ENCODE results near the gene TNK2. TPM values are rescaled to one million over a fixed set of nuclear protein-coding genes. Genes with fewer than 3 reads are reported as not detected.

The TNK2 gene
- total and polyA plus RNA-seq, 2 of the 13 experiments (the other 11 are each of a cell fraction or from before 2014, with no cell fraction given) = 4.6 to 5.8 TPM

- Histone ChIP-seq H2AFZ (ENCODE audit: low read length) (no peak overlapping the region), H3K79me2 (ENCODE audit: insufficient read depth, low read length) (no peaks in the 10 kb centered on the region), H3K36me3 (replicated peaks in 1 of 2; ENCODE audit: control insufficient read depth in 1 of 2, insufficient read depth in 2 of 2, low read length in 2 of 2) (no peaks in the 10 kb centered on the region), H3K27ac (ENCODE audit: extremely low read length, insufficient read depth, low read length) (no peak overlapping the region), H3K9ac (ENCODE audit: insufficient read depth, low read depth, low read length) (no peak overlapping the region), H3K4me3 (replicated peaks in 1 of 3; ENCODE audit: insufficient read depth in 1 of 3, low read depth in 2 of 3, low read length in 3 of 3) (no peak overlapping the region), H3K4me2 (ENCODE audit: low read depth, low read length) (no peak overlapping the region), H3K27me3 (ENCODE audit: control insufficient read depth in 1 of 2, insufficient read depth in 2 of 2, low read length in 2 of 2) (peaks cover 2 to 26% of the 10 kb centered on the region in 2 experiments; a peak in 4 of 5 replicates), H3K4me1 (ENCODE audit: insufficient read depth, low read length) (peaks cover 24% of the 10 kb centered on the region), H4K20me1 (ENCODE audit: insufficient read depth, low read length) (no peaks in the 10 kb centered on the region), H3K9me3 (ENCODE audit: low read length) (no peaks in the 10 kb centered on the region)
- intact Hi-C loops (cut with micrococcal nuclease; ENCODE audit: unreplicated experiment) (no loop called here), in situ Hi-C loops (cut with HindIII; ENCODE audit: extremely low pct_ligation_motif_present, low pct_unique_long_range_greater_than_20kb) (loop anchor here (10.0 kb wide), 1 partner anchor 61 kb away; no protein-coding TSS in a partner anchor)
- no peak for DNase-seq (ENCODE audit: low spot score)
- BruUV-seq (replicated peaks) = no TSS peak
- no peak for ATAC-seq
- POLR2A ChIA-PET = no interaction called here
- FAIRE-seq = no peak
- TF ChIP-seq KDM4B (CRISPR knock-in tag; IDR thresholded peaks at IDR 0.05) (no peak), NFIB (CRISPR knock-in tag; IDR thresholded peaks at IDR 0.05; ENCODE audit: borderline replicate concordance) (no peak), ZFP41 (CRISPR knock-in tag; IDR thresholded peaks at IDR 0.05; ENCODE audit: borderline replicate concordance) (no peak), ZNF3 (CRISPR knock-in tag; IDR thresholded peaks at IDR 0.05) (no peak), ZSCAN9 (CRISPR knock-in tag; IDR thresholded peaks at IDR 0.05; ENCODE audit: borderline replicate concordance) (no peak), SALL1 (CRISPR knock-in tag; IDR thresholded peaks at IDR 0.05) (no peak), TCF12 (IDR thresholded peaks at IDR 0.05) (no peak), TCF12 (CRISPR knock-in tag; IDR thresholded peaks at IDR 0.05) (no peak), E2F5 (CRISPR knock-in tag; conservative IDR thresholded peaks at IDR 0.05) (no peak), SMAD9 (CRISPR knock-in tag; IDR thresholded peaks at IDR 0.05) (no peak), HMG20A (CRISPR knock-in tag; IDR thresholded peaks at IDR 0.05; ENCODE audit: borderline replicate concordance) (no peak)
- WGBS (ENCODE audit: low lambda C conversion rate) = 23% methylated on average over 6 of the region's 6 CpGs
- CTCF ChIA-PET (ENCODE audit: low intra/inter-chr PET ratio, low total read pairs) = interaction anchor here (3.3 kb wide), 1 partner anchor 53 kb away, joined by 24 read pairs; no protein-coding TSS in a partner anchor
These were observed 7.9 kb upstream of the TNK2 start for GRCh38 chr3:195916291-195916690.
